Measurements from ENCODE around the gene ZNF688. TPM values are rescaled to one million over a fixed set of nuclear protein-coding genes. Genes with fewer than 3 reads are reported as not detected.

The ZNF688 gene
- total RNA-seq, 1 experiment from 2014 or later = 7.6 TPM

Other genes starting within 250 kb of the ZNF688 start
- 34.8 and 64.7 TPM in 2 replicates for gene CD2BP2, start 216.4 kb downstream of the ZNF688 start, total RNA-seq (2014; rRNA removed; shearing (Covaris generic))
- 25.6 and 45.1 TPM in 2 replicates for gene TBC1D10B, start 201.2 kb downstream of the ZNF688 start, total RNA-seq (2014; rRNA removed; shearing (Covaris generic))
- gene MYL11, start 196.9 kb downstream of the ZNF688 start, total RNA-seq (2014; rRNA removed; shearing (Covaris generic)) = not detected in 2 replicates
- 0.17 TPM in 1 of 2 replicates, not detected in the other for gene SEPTIN1, start 189.2 kb downstream of the ZNF688 start, total RNA-seq (2014; rRNA removed; shearing (Covaris generic))
- gene ZNF48, start 176.3 kb downstream of the ZNF688 start, total RNA-seq (2014; rRNA removed; shearing (Covaris generic)) = 5.9 and 10.6 TPM in 2 replicates
- 7.1 and 21.8 TPM in 2 replicates for gene ZNF771, start 164.1 kb downstream of the ZNF688 start, total RNA-seq (2014; rRNA removed; shearing (Covaris generic))
- gene DCTPP1, start 141.7 kb downstream of the ZNF688 start, total RNA-seq (2014; rRNA removed; shearing (Covaris generic)) = 32.2 and 42.9 TPM in 2 replicates
- 5.9 and 11.3 TPM in 2 replicates for gene SEPHS2, start 125.8 kb downstream of the ZNF688 start, total RNA-seq (2014; rRNA removed; shearing (Covaris generic))
- not detected in 2 replicates for gene ITGAL, start 99.0 kb downstream of the ZNF688 start, total RNA-seq (2014; rRNA removed; shearing (Covaris generic))
- 30.8 and 49.9 TPM in 2 replicates for gene ZNF768, start 45.1 kb downstream of the ZNF688 start, total RNA-seq (2014; rRNA removed; shearing (Covaris generic))
- 3.1 and 7.5 TPM in 2 replicates for gene ZNF747, start 36.9 kb downstream of the ZNF688 start, total RNA-seq (2014; rRNA removed; shearing (Covaris generic))
- gene ZNF764, start 13.3 kb downstream of the ZNF688 start, total RNA-seq (2014; rRNA removed; shearing (Covaris generic)) = 3.8 and 9.4 TPM in 2 replicates
- 4.0 and 6.3 TPM in 2 replicates for gene ZNF785, start 14.0 kb upstream of the ZNF688 start, total RNA-seq (2014; rRNA removed; shearing (Covaris generic))
- 9.9 and 12.7 TPM in 2 replicates for gene ZNF689, start 38.7 kb upstream of the ZNF688 start, total RNA-seq (2014; rRNA removed; shearing (Covaris generic))
- 6.1 and 14.1 TPM in 2 replicates for gene PRR14, start 79.2 kb upstream of the ZNF688 start, total RNA-seq (2014; rRNA removed; shearing (Covaris generic))
- gene FBRS, start 86.7 kb upstream of the ZNF688 start, total RNA-seq (2014; rRNA removed; shearing (Covaris generic)) = 7.5 and 14.2 TPM in 2 replicates
- gene SRCAP, start 127.5 kb upstream of the ZNF688 start, total RNA-seq (2014; rRNA removed; shearing (Covaris generic)) = 6.9 and 11.7 TPM in 2 replicates
- gene PHKG2, start 176.7 kb upstream of the ZNF688 start, total RNA-seq (2014; rRNA removed; shearing (Covaris generic)) = 39.6 and 57.4 TPM in 2 replicates
- 4.8 and 5.2 TPM in 2 replicates for gene CFAP119, start 190.3 kb upstream of the ZNF688 start, total RNA-seq (2014; rRNA removed; shearing (Covaris generic))
- gene RNF40, start 190.6 kb upstream of the ZNF688 start, total RNA-seq (2014; rRNA removed; shearing (Covaris generic)) = 72.4 and 104 TPM in 2 replicates
- gene ZNF629, start 215.5 kb upstream of the ZNF688 start, total RNA-seq (2014; rRNA removed; shearing (Covaris generic)) = 10.9 and 23.0 TPM in 2 replicates

All from M059J (cell line).